Fibroblast of lung (primary cell): Measurements from ENCODE around the gene CBX6. TPM values are rescaled to one million over a fixed set of nuclear protein-coding genes. Genes with fewer than 3 reads are reported as not detected.

Source experiments
- DNase-seq, 2 donors: peaks; one replicate each; pipeline versions ENCODE4 v3.0.0 to v3.0.0-alpha.2; 2010; ENCODE audit warnings: low read depth in 2 of 2
- H2AFZ ChIP-seq: 2 replicates; pipeline ENCODE4 v1.5.1; 2012; ENCODE audit warnings: low read length, control low read depth, inconsistent platforms
- H3K27ac ChIP-seq: 2 replicates; pipeline ENCODE4 v1.5.1; 2011; ENCODE audit warnings: low read length, control low read depth; ENCODE audit not compliant: insufficient read depth
- H3K27me3 ChIP-seq: 2 replicates; pipeline ENCODE4 v1.5.1; 2011; ENCODE audit warnings: mild to moderate bottlenecking, low read length; ENCODE audit not compliant: control insufficient read depth, insufficient read depth
- H3K36me3 ChIP-seq: 2 replicates; pipeline ENCODE4 v1.5.1; 2011; ENCODE audit warnings: low read length; ENCODE audit not compliant: control insufficient read depth, insufficient read depth
- H3K4me1 ChIP-seq: 2 replicates; pipeline ENCODE4 v1.5.1; 2011; ENCODE audit warnings: low read length; ENCODE audit not compliant: control insufficient read depth, insufficient read depth; ENCODE audit errors: extremely low read depth
- H3K4me2 ChIP-seq: 2 replicates; pipeline ENCODE4 v1.5.1; 2011; ENCODE audit warnings: low read length, control low read depth; ENCODE audit not compliant: insufficient read depth; ENCODE audit errors: extremely low read depth
- H3K4me3 ChIP-seq, 4 experiments: fragments of 200-600 bp in 1 of 4; sonication (generic) in 1 of 4; replicated peaks in 1 of 4; 2 replicates each; pipeline ENCODE4 v1.5.1; 2011 to 2016; ENCODE audit warnings: low read length in 4 of 4, low read depth in 3 of 4, mild to moderate bottlenecking in 3 of 4, control low read depth in 2 of 4, inconsistent platforms in 1 of 4, mixed read lengths in 1 of 4; ENCODE audit not compliant: insufficient read depth in 1 of 4; ENCODE audit errors: control extremely low read depth in 1 of 4
- H3K79me2 ChIP-seq: 2 replicates; pipeline ENCODE4 v1.5.1; 2012; ENCODE audit warnings: mild to moderate bottlenecking, low read length, inconsistent platforms; ENCODE audit not compliant: control insufficient read depth, insufficient read depth
- H3K9ac ChIP-seq: 2 replicates; pipeline ENCODE4 v1.5.1; 2011; ENCODE audit warnings: mild to moderate bottlenecking, low read length, control low read depth; ENCODE audit not compliant: insufficient read depth
- H3K9me3 ChIP-seq: 2 replicates; pipeline ENCODE4 v1.5.1; 2012; ENCODE audit warnings: low read depth, low read length; ENCODE audit not compliant: control insufficient read depth, insufficient read depth
- H4K20me1 ChIP-seq: 2 replicates; pipeline ENCODE4 v1.5.1; 2011; ENCODE audit warnings: low read length; ENCODE audit not compliant: control insufficient read depth, insufficient read depth; ENCODE audit errors: extremely low read depth
- CTCF ChIP-seq, 2 donors: IDR thresholded peaks in 1 of 2; conservative IDR thresholded peaks in 1 of 2; 1 replicate in 1 of 2; 2 replicates in 1 of 2; pipeline ENCODE4 v1.5.1; 2011 to 2012; ENCODE audit warnings: low read length in 2 of 2, control low read depth in 1 of 2, inconsistent platforms in 1 of 2, low read depth in 1 of 2, mild to moderate bottlenecking in 1 of 2
- EZH2 ChIP-seq: IDR thresholded peaks from 2 replicates; pipeline ENCODE4 v1.5.1; 2012; ENCODE audit warnings: low read length, control low read depth, mild to moderate bottlenecking; ENCODE audit errors: missing control alignments
- polyA plus RNA-seq, 2 donors: library from polyadenylated mRNA; depleted of rRNA in 1 of 2; stranded (reverse) in 1 of 2; unstranded in 1 of 2; fragments of >200 nt; gene quantifications; 2 replicates each; pipeline ENCODE4 v1.2.1, GENCODE V29; 2011 to 2012; ENCODE audit warnings: missing spikeins in 1 of 2
- total RNA-seq: library from RNA; depleted of rRNA; stranded (reverse); fragments of >200 nt; gene quantifications from 2 replicates; pipeline ENCODE4 v1.2.1, GENCODE V29; 2014

CBX6 gene
- total and polyA plus RNA-seq, 2 donors (not counting 1 experiment from before 2014, with no cell fraction given) = 20.3 to 53.8 TPM

GRCh38 chr22:38872831-38873248, 824 bp upstream of the CBX6 start:
- Histone ChIP-seq H3K79me2 (peaks cover 16% of the 10 kb centered on the region), H3K9me3 (no peaks in the 10 kb centered on the region), H3K4me2 (peak overlapping the region; percentile 94), H3K27me3 (peaks cover 13% of the 10 kb centered on the region), H3K9ac (peak overlapping the region; percentile 67), H3K4me1 (peaks cover 2% of the 10 kb centered on the region), H3K27ac (peak overlapping the region; percentile 79), H4K20me1 (peaks cover 2% of the 10 kb centered on the region), H3K36me3 (peaks cover 10% of the 10 kb centered on the region), H2AFZ (peak overlapping the region; percentile 75), H3K4me3 (peak overlapping the region; percentile 47 to 79 (median 66))
- TF ChIP-seq EZH2 (no peak), CTCF (conservative IDR thresholded peaks at IDR 0.05 in 1 of 2, IDR thresholded peaks at IDR 0.05 in 1 of 2; ENCODE audit: low read depth in 1 of 2, low read length in 2 of 2) (no peak)
- peak; percentile 49 to 57 for DNase-seq

GRCh38 chr22:38871360-38872171, 450 bp downstream of the CBX6 start:
- Histone ChIP-seq H3K36me3 (peaks cover 13% of the 10 kb centered on the region), H3K9ac (peak overlapping the region; percentile 66), H3K4me1 (peaks cover 2% of the 10 kb centered on the region), H3K4me3 (peak overlapping the region; percentile 60 to 84 (median 78)), H3K4me2 (peak overlapping the region; percentile 92), H3K9me3 (no peaks in the 10 kb centered on the region), H3K27me3 (peaks cover 13% of the 10 kb centered on the region), H4K20me1 (peaks cover 2% of the 10 kb centered on the region), H2AFZ (peak overlapping the region; percentile 51), H3K27ac (peak overlapping the region; percentile 51), H3K79me2 (peaks cover 16% of the 10 kb centered on the region)
- DNase-seq = no peak
- no peak for TF ChIP-seq EZH2
- no peak for TF ChIP-seq CTCF (conservative IDR thresholded peaks at IDR 0.05 in 1 of 2, IDR thresholded peaks at IDR 0.05 in 1 of 2; ENCODE audit: low read depth in 1 of 2, low read length in 2 of 2)

GRCh38 chr22:38870791-38871359, 1.1 kb downstream of the CBX6 start:
- Histone ChIP-seq H3K4me3 (peak overlapping the region; percentile 60 to 84 (median 78)), H3K4me2 (peak overlapping the region; percentile 92), H3K9ac (peak overlapping the region; percentile 66), H3K36me3 (peaks cover 13% of the 10 kb centered on the region), H2AFZ (no peak overlapping the region), H3K27ac (peak overlapping the region; percentile 51), H3K4me1 (peaks cover 2% of the 10 kb centered on the region), H4K20me1 (peaks cover 2% of the 10 kb centered on the region), H3K79me2 (peaks cover 16% of the 10 kb centered on the region), H3K27me3 (peaks cover 11% of the 10 kb centered on the region), H3K9me3 (no peaks in the 10 kb centered on the region)
- no peak for DNase-seq
- TF ChIP-seq CTCF (conservative IDR thresholded peaks at IDR 0.05 in 1 of 2, IDR thresholded peaks at IDR 0.05 in 1 of 2; ENCODE audit: low read depth in 1 of 2, low read length in 2 of 2) (no peak), EZH2 (no peak)
